ENCODE results near the gene C4A.
"Not testable (repeated sequence)": the region's sequence is repeated elsewhere in the genome, so short reads cannot be mapped to it uniquely, and the experiment has no call there.

DNA sequence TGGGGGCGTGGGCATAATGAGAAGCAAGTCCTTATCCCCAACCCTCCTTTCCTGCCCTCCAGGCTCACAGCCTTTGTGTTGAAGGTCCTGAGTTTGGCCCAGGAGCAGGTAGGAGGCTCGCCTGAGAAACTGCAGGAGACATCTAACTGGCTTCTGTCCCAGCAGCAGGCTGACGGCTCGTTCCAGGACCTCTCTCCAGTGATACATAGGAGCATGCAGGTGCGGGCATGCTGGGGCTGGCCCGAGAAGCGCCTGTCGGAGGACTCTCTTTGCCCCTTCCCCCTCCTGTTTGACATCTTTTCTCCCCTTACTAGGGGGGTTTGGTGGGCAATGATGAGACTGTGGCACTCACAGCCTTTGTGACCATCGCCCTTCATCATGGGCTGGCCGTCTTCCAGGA, 46.8 kb downstream of the C4A start:
- TF ChIP-seq, protein P1, sequence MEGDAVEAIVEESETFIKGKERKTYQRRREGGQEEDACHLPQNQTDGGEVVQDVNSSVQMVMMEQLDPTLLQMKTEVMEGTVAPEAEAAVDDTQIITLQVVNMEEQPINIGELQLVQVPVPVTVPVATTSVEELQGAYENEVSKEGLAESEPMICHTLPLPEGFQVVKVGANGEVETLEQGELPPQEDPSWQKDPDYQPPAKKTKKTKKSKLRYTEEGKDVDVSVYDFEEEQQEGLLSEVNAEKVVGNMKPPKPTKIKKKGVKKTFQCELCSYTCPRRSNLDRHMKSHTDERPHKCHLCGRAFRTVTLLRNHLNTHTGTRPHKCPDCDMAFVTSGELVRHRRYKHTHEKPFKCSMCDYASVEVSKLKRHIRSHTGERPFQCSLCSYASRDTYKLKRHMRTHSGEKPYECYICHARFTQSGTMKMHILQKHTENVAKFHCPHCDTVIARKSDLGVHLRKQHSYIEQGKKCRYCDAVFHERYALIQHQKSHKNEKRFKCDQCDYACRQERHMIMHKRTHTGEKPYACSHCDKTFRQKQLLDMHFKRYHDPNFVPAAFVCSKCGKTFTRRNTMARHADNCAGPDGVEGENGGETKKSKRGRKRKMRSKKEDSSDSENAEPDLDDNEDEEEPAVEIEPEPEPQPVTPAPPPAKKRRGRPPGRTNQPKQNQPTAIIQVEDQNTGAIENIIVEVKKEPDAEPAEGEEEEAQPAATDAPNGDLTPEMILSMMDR (conservative IDR thresholded peaks at IDR 0.05; ENCODE audit: low read length): not testable (repeated sequence)
- TF ChIP-seq EZH2phosphoT487 (IDR thresholded peaks at IDR 0.05; ENCODE audit: borderline replicate concordance, low read depth, low read length): not testable (repeated sequence)
